Osteoblast (primary cell): ENCODE results near the gene IMP3. TPM values are rescaled to one million over a fixed set of nuclear protein-coding genes. Genes with fewer than 3 reads are reported as not detected.
A peak's percentile ranks its signal among the peaks of the same experiment; 100 is the strongest.

Experiments used
- DNase-seq: peaks from one replicate; pipeline ENCODE4 v3.0.0; 2011; ENCODE audit warnings: low spot score, mixed read lengths; ENCODE audit not compliant: insufficient read length; ENCODE audit errors: missing footprints
- H2AFZ ChIP-seq: 2 replicates; pipeline ENCODE4 v1.6.0; 2011; ENCODE audit warnings: mild to moderate bottlenecking, low read length
- H3K27ac ChIP-seq: 2 replicates; pipeline ENCODE4 v1.5.1; 2011; ENCODE audit warnings: mild to moderate bottlenecking, low read depth, low read length, moderate library complexity
- H3K27me3 ChIP-seq: 2 replicates; pipeline ENCODE4 v1.6.0; 2012; ENCODE audit warnings: mild to moderate bottlenecking, control low read depth, inconsistent platforms, low read length, moderate library complexity; ENCODE audit not compliant: insufficient read depth
- H3K36me3 ChIP-seq: 2 replicates; pipeline ENCODE4 v1.5.1; 2011; ENCODE audit warnings: mild to moderate bottlenecking, low read length, control low read depth, moderate library complexity; ENCODE audit not compliant: insufficient read depth
- H3K4me1 ChIP-seq: 2 replicates; pipeline ENCODE4 v1.5.1; 2011; ENCODE audit warnings: mild to moderate bottlenecking, low read length, control low read depth, moderate library complexity; ENCODE audit not compliant: insufficient read depth
- H3K4me2 ChIP-seq: 2 replicates; pipeline ENCODE4 v1.6.0; 2011; ENCODE audit warnings: mild to moderate bottlenecking, low read length; ENCODE audit not compliant: insufficient read depth
- H3K4me3 ChIP-seq: fragments of 200-600 bp; sonication (generic); 3 replicates; pipeline ENCODE4 v1.5.1; 2012; ENCODE audit warnings: mild to moderate bottlenecking, low read length, inconsistent platforms; ENCODE audit not compliant: insufficient read depth
- H3K79me2 ChIP-seq: 2 replicates; pipeline ENCODE4 v1.6.0; 2012; ENCODE audit warnings: mild to moderate bottlenecking, low read length, control low read depth, inconsistent platforms; ENCODE audit not compliant: insufficient read depth
- H3K9me3 ChIP-seq: 2 replicates; pipeline ENCODE4 v1.5.1; 2011; ENCODE audit warnings: low read depth, low read length, control low read depth
- H4K20me1 ChIP-seq: 2 replicates; pipeline ENCODE4 v1.6.0; 2012; ENCODE audit warnings: mild to moderate bottlenecking, low read length, control low read depth; ENCODE audit not compliant: insufficient read depth
- total RNA-seq: library from RNA; depleted of rRNA; stranded (reverse); fragments of >200 nt; gene quantifications from 2 replicates; pipeline ENCODE4 v1.2.3, GENCODE V29; 2012
- TF ChIP-seq, protein P1 (sequence below): IDR thresholded peaks from 2 replicates; pipeline ENCODE4 v1.5.1; 2011; ENCODE audit warnings: mild to moderate bottlenecking, low read depth, low read length, moderate library complexity; ENCODE audit errors: extremely low read depth

The IMP3 gene
- total RNA-seq, 1 donor: 64.4 TPM

GRCh38 chr15:75674366-75674765 is 34.3 kb upstream of the IMP3 start:
- Histone ChIP-seq H3K27ac (peak overlapping the region; percentile 93), H3K27me3 (no peaks in the 10 kb centered on the region), H3K36me3 (no peaks in the 10 kb centered on the region), H3K4me1 (peaks cover 36% of the 10 kb centered on the region), H3K79me2 (no peaks in the 10 kb centered on the region), H3K9me3 (no peaks in the 10 kb centered on the region), H2AFZ (no peak overlapping the region), H3K4me3 (no peak overlapping the region), H4K20me1 (no peaks in the 10 kb centered on the region), H3K4me2 (no peak overlapping the region)
- TF ChIP-seq, protein P1, sequence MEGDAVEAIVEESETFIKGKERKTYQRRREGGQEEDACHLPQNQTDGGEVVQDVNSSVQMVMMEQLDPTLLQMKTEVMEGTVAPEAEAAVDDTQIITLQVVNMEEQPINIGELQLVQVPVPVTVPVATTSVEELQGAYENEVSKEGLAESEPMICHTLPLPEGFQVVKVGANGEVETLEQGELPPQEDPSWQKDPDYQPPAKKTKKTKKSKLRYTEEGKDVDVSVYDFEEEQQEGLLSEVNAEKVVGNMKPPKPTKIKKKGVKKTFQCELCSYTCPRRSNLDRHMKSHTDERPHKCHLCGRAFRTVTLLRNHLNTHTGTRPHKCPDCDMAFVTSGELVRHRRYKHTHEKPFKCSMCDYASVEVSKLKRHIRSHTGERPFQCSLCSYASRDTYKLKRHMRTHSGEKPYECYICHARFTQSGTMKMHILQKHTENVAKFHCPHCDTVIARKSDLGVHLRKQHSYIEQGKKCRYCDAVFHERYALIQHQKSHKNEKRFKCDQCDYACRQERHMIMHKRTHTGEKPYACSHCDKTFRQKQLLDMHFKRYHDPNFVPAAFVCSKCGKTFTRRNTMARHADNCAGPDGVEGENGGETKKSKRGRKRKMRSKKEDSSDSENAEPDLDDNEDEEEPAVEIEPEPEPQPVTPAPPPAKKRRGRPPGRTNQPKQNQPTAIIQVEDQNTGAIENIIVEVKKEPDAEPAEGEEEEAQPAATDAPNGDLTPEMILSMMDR: no peak
- DNase-seq: peak; percentile 75

DNA sequence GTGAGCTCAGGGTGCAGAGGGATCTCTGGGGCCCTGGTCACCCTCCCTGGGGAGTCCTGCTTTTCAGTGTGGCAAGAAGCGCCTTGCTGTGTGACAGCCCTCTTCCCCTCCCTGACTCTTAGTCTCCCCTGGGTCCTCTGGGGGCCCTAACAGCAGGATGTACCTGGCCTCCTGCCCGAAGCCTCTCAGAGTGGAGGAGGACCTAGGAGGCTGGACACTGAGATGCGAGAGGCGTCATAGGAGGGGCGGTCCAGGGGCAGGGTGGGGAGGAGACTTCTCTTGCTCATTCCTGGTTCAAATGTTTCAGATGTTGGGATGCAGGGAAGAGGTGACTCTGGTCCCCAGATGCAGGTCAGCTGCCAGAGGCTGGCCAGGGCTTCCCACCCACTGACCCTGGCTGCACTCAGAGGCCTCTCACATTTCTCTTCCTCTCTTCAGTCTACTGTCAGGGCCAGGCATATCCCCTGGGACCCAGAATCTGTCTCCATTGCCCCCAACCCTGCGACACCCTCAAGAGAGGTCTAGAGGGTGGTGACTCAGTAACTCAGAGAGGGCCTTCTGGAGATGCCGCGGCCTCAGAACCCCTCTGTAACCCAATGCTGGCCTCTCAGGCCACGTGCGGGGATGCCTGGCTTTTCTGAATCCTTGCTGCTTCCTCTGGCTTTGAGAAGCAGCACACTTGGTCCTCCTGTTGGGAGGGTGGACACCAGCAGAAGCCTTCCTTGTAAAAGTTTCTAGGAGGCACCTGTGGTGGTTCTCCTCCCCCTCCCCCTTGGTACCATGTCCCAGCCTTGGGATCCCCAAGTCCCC is 33.6 kb upstream of the IMP3 start:
- DNase-seq: peak; percentile 99
- H4K20me1 ChIP-seq: no peaks in the 10 kb centered on the region
- H3K27ac ChIP-seq: peak overlapping the region; percentile 93
- H3K36me3 ChIP-seq: no peaks in the 10 kb centered on the region
- H3K4me3 ChIP-seq: peak overlapping the region; percentile 45
- H3K27me3 ChIP-seq: no peaks in the 10 kb centered on the region
- H3K9me3 ChIP-seq: no peaks in the 10 kb centered on the region
- no peak overlapping the region for H2AFZ ChIP-seq
- peaks cover 36% of the 10 kb centered on the region for H3K4me1 ChIP-seq
- peak overlapping the region; percentile 64 for H3K4me2 ChIP-seq
- no peaks in the 10 kb centered on the region for H3K79me2 ChIP-seq
- TF ChIP-seq, protein P1: no peak

DNA sequence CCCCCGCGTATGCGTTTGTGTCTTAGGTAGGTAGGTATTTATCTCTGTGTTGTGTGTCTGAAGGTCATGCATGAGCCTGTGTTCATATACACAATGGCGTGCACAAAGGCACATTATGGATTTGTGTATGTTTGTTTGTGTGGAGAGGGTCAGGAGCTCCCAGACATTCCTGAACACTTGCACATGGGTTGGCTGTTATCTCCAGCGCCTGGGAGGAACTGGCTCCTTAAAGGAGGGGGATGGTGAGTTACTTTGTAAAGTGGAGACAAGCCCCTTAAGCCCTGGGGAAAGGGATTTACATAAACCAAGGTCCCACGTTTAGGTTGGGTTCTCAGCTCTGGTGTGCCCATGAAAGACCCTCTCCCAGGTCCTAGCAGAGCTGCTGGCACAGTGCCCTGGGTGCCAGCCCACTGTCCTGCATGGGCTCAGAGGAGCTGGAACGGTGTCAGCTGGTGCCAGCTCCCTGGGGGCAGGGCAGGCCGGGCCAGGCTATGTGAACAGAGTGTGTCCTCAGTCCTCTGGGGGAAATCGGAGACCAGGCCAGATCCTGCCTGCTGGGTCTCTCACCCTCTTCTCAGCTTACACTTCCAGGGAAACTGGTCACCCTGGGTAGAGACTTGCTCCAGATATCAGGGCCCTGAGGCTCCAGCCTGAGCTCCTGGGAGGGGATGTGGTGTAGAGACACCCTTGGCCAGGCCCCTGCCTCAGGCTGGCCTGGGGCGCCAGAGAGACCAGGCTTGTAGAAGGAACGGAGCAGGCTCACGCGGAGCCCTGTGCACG is 32.8 kb upstream of the IMP3 start:
- Histone ChIP-seq H3K9me3 (no peaks in the 10 kb centered on the region), H3K36me3 (no peaks in the 10 kb centered on the region), H3K27me3 (no peaks in the 10 kb centered on the region), H2AFZ (no peak overlapping the region), H4K20me1 (no peaks in the 10 kb centered on the region), H3K4me3 (peak overlapping the region; percentile 45), H3K27ac (peak overlapping the region; percentile 93), H3K4me2 (peak overlapping the region; percentile 64), H3K4me1 (peaks cover 36% of the 10 kb centered on the region), H3K79me2 (no peaks in the 10 kb centered on the region)
- peak; percentile 95 for DNase-seq
- TF ChIP-seq, protein P1: no peak
